Osteocyte (in vitro differentiated cells): ENCODE measurements around the gene MGA. TPM values are rescaled to one million over a fixed set of nuclear protein-coding genes. Genes with fewer than 3 reads are reported as not detected.
A peak's percentile ranks its signal among the peaks of the same experiment; 100 is the strongest.

ENCODE experiments used
- DNase-seq: peaks from one replicate; pipeline ENCODE4 v3.0.0; 2021; ENCODE audit warnings: mixed read lengths; ENCODE audit not compliant: unreplicated experiment; ENCODE audit errors: extremely low spot score
- H3K27ac Mint-ChIP-seq: one replicate; pipeline ENCODE4 v1.8.0; 2021; ENCODE audit warnings: mild to moderate bottlenecking, mixed read lengths; ENCODE audit not compliant: unreplicated experiment
- H3K27me3 Mint-ChIP-seq: one replicate; pipeline ENCODE4 v1.8.0; 2021; ENCODE audit warnings: mixed read lengths; ENCODE audit not compliant: unreplicated experiment
- H3K36me3 Mint-ChIP-seq: one replicate; pipeline ENCODE4 v1.8.0; 2021; ENCODE audit warnings: mixed read lengths; ENCODE audit not compliant: unreplicated experiment
- H3K4me1 Mint-ChIP-seq: one replicate; pipeline ENCODE4 v1.8.0; 2021; ENCODE audit warnings: mixed read lengths; ENCODE audit not compliant: unreplicated experiment
- H3K4me3 Mint-ChIP-seq: one replicate; pipeline ENCODE4 v1.8.0; 2021; ENCODE audit warnings: mild to moderate bottlenecking, moderate library complexity, mixed read lengths; ENCODE audit not compliant: unreplicated experiment
- H3K9me3 Mint-ChIP-seq: one replicate; pipeline ENCODE4 v1.8.0; 2021; ENCODE audit warnings: mixed read lengths; ENCODE audit not compliant: unreplicated experiment
- total RNA-seq: library from RNA; stranded (reverse); gene quantifications from 2 replicates; pipeline ENCODE4 v1.2.1, GENCODE V29; 2021
- TF ChIP-seq, protein P1 (sequence below): fragments of 200-600 bp; sonication (generic); IDR thresholded peaks from 2 replicates; pipeline ENCODE4 v1.5.0; 2021; ENCODE audit warnings: antibody characterized with exemption, mild to moderate bottlenecking, moderate library complexity

The MGA gene
- total RNA-seq, 1 donor from 2014 or later: 47.2 TPM

DNA sequence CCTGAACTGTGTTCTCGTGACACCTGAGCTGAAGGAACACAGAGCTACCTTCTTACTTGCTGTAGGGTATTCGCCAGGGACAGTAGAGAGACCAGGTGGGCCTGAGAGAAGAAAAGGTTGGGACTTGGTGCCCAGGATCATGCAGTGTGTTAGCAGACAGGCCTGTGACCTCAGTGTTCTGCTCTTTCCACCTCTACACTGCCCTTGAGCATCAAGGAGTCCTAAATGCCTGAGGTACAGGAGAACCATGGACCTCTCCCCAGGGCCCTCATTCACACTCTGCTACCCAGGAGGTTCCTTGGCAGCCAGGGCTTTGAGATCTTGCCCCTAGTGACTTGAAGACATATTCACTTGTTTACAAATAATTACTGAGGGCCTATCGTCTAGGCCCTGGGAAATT lies 145.5 kb downstream of the MGA start:
- H3K27me3 Mint-ChIP-seq: no peaks in the 10 kb centered on the region
- H3K9me3 Mint-ChIP-seq: no peaks in the 10 kb centered on the region
- peaks cover 27% of the 10 kb centered on the region for H3K4me1 Mint-ChIP-seq
- no peak for DNase-seq
- TF ChIP-seq, protein P1, sequence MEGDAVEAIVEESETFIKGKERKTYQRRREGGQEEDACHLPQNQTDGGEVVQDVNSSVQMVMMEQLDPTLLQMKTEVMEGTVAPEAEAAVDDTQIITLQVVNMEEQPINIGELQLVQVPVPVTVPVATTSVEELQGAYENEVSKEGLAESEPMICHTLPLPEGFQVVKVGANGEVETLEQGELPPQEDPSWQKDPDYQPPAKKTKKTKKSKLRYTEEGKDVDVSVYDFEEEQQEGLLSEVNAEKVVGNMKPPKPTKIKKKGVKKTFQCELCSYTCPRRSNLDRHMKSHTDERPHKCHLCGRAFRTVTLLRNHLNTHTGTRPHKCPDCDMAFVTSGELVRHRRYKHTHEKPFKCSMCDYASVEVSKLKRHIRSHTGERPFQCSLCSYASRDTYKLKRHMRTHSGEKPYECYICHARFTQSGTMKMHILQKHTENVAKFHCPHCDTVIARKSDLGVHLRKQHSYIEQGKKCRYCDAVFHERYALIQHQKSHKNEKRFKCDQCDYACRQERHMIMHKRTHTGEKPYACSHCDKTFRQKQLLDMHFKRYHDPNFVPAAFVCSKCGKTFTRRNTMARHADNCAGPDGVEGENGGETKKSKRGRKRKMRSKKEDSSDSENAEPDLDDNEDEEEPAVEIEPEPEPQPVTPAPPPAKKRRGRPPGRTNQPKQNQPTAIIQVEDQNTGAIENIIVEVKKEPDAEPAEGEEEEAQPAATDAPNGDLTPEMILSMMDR: no peak
- H3K27ac Mint-ChIP-seq: peak overlapping the region; percentile 98
- H3K36me3 Mint-ChIP-seq: no peaks in the 10 kb centered on the region
- H3K4me3 Mint-ChIP-seq: no peak overlapping the region

DNA sequence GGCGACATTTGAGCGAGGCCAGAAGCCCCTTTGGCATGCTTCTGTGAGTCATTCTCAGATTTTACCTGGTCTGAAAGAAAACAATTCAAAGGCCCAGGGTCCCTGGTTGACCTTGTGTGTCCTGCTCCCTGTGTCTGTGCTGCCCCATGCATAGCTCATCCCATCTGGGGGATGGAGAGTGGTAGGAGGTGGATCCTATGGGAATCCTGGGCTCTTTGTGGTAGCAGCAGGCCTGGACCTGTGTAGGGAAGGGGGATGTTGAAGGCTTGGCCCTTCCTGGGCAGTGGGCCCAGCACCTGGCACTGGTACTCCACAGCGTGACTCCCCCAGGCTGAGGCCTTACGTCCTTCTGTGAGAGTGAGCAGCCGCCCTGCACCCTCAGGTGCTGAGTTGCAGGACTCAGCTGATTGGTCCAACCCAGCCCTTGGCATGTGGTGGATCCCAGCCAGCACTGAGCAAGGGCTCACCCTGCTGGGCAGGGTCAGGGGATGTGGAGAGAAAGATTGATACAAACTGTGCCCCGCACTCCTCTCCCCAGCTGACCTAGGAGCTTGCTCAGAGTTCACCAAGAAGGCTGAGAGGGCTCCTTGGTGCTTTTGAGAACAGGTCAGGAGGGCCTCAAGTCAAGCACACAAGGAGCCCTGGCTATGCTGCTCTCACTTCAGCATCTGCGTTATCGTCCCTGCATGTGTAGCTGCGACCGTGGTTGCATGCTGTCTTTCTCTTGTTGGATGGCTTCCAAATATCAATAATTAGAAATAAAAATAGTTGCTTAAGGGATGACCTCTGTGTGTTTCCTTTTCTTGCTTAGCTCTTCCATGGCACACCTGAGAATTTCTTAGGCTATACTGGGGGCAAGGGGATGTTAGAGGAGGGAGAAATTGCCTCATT lies 146.3 kb downstream of the MGA start:
- H3K4me1 Mint-ChIP-seq: peaks cover 27% of the 10 kb centered on the region
- no peaks in the 10 kb centered on the region for H3K9me3 Mint-ChIP-seq
- TF ChIP-seq, protein P1: no peak
- no peaks in the 10 kb centered on the region for H3K27me3 Mint-ChIP-seq
- peak overlapping the region; percentile 23 for H3K27ac Mint-ChIP-seq
- H3K36me3 Mint-ChIP-seq: no peaks in the 10 kb centered on the region
- no peak for DNase-seq
- H3K4me3 Mint-ChIP-seq: no peak overlapping the region

DNA sequence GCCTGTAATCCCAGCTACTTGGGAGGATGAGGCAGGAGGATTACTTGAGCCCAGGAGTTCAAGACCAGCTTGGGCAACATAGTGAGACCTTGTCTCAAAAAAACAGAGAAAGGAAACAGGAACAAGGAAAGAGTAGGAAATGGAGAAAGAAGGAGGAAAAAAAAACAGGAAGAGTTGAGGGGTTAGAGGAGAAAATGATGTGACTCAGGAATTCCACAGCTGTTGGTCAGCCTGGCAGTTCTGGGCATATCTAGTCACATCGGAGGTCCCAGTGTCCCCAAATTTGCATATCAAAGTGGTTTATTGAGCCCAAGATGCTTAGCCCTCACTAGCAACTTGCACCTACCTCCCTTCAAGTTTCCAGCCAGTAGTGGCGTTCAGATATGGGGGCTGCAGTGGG lies 148.9 kb downstream of the MGA start:
- peaks cover 25% of the 10 kb centered on the region for H3K4me1 Mint-ChIP-seq
- no peaks in the 10 kb centered on the region for H3K9me3 Mint-ChIP-seq
- no peak for DNase-seq
- TF ChIP-seq, protein P1: no peak
- H3K27me3 Mint-ChIP-seq: no peaks in the 10 kb centered on the region
- H3K27ac Mint-ChIP-seq: no peak overlapping the region
- peaks cover 5% of the 10 kb centered on the region for H3K36me3 Mint-ChIP-seq
- no peak overlapping the region for H3K4me3 Mint-ChIP-seq

DNA sequence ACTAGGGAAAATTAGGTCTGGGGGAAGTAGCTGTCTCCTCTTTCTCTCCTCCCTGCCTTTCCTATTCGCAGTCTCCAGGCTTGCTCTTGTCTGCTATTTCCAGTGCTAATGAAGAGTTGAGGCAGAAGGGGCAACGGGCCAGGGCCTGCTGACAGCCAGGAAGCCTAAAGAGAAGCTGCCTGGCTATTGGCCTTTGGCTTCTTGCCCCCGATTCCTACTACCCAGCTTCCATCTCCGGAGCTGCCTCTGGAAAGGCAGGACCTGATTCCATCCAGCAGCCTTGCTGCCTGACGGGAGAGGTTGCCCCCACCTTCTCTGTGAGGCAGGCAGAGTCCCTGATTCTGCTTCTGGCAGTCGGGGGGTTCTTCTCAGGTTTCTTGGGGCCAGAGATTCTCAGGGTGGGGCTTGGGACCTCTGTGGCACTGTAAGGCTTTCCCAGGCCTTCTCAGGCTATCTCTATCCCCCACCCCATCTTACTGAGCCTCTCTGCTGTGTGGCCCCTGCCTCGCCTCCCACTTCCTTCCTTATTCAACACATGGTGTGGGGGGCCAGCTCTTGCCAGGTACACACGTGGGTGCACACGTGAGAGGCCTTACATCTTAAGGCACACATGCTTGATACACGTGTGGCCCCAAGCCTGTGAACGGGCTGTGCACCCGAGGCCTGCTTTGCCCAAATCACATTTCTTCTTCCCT lies 149.5 kb downstream of the MGA start:
- TF ChIP-seq, protein P1: no peak

More for the DNA sequence above, 149.5 kb downstream of the MGA start:
- peaks cover 7% of the 10 kb centered on the region for H3K36me3 Mint-ChIP-seq
- no peak for DNase-seq
- H3K4me1 Mint-ChIP-seq: peaks cover 20% of the 10 kb centered on the region
- no peak overlapping the region for H3K27ac Mint-ChIP-seq
- no peaks in the 10 kb centered on the region for H3K27me3 Mint-ChIP-seq
- H3K4me3 Mint-ChIP-seq: no peak overlapping the region
- no peaks in the 10 kb centered on the region for H3K9me3 Mint-ChIP-seq
